Mesothelial cell of epicardium (in vitro differentiated cells): ENCODE results near the gene CCDC171. TPM values are rescaled to one million over a fixed set of nuclear protein-coding genes. Genes with fewer than 3 reads are reported as not detected.

Experiments used
- DNase-seq, 2 experiments: peaks; one replicate each; pipeline ENCODE4 v3.0.0; 2021; ENCODE audit warnings: low spot score in 2 of 2; ENCODE audit not compliant: unreplicated experiment in 2 of 2
- H3K27ac Mint-ChIP-seq: 2 replicates; pipeline ENCODE4 v1.8.0; 2021; ENCODE audit warnings: mixed read lengths
- H3K27me3 Mint-ChIP-seq: 2 replicates; pipeline ENCODE4 v1.8.0; 2021; ENCODE audit warnings: low read depth, mixed read lengths
- H3K36me3 Mint-ChIP-seq: 2 replicates; pipeline ENCODE4 v1.8.0; 2021; ENCODE audit warnings: mixed read lengths
- H3K4me1 Mint-ChIP-seq: 2 replicates; pipeline ENCODE4 v1.8.0; 2021; ENCODE audit warnings: mixed read lengths
- H3K4me3 Mint-ChIP-seq: 2 replicates; pipeline ENCODE4 v1.8.0; 2021; ENCODE audit warnings: mild to moderate bottlenecking, moderate library complexity, mixed read lengths
- H3K9me3 Mint-ChIP-seq: 2 replicates; pipeline ENCODE4 v1.8.0; 2021; ENCODE audit warnings: mixed read lengths
- CTCF ChIP-seq: fragments of 200-600 bp; sonication (generic); IDR thresholded peaks from one replicate; pipeline ENCODE4 v1.5.0; 2021; ENCODE audit warnings: antibody characterized with exemption; ENCODE audit not compliant: unreplicated experiment
- total RNA-seq: library from RNA; stranded (reverse); gene quantifications from 3 replicates; pipeline ENCODE4 v1.2.1, GENCODE V29; 2021

Gene CCDC171
- total RNA-seq, 1 donor from 2014 or later = 9.8 TPM

- H3K36me3 Mint-ChIP-seq = peaks cover 3% of the 10 kb centered on the region
- H3K4me1 Mint-ChIP-seq = no peaks in the 10 kb centered on the region
- no peak for TF ChIP-seq CTCF
Measured at GRCh38 chr9:16003785-16004184, 450.9 kb downstream of the CCDC171 start.

GRCh38 chr9:16004613-16005012, 451.8 kb downstream of the CCDC171 start:
- H3K27ac Mint-ChIP-seq = no peak overlapping the region
- no peak overlapping the region for H3K4me3 Mint-ChIP-seq
- H3K36me3 Mint-ChIP-seq = peaks cover 3% of the 10 kb centered on the region
- H3K9me3 Mint-ChIP-seq = peaks cover 14% of the 10 kb centered on the region
- no peaks in the 10 kb centered on the region for H3K27me3 Mint-ChIP-seq
- no peaks in the 10 kb centered on the region for H3K4me1 Mint-ChIP-seq
- no peak for DNase-seq
- TF ChIP-seq CTCF = no peak

More at GRCh38 chr9:16003785-16004184, 450.9 kb downstream of the CCDC171 start:
- Mint-ChIP-seq H3K4me3 (no peak overlapping the region), H3K9me3 (peaks cover 14% of the 10 kb centered on the region), H3K27me3 (no peaks in the 10 kb centered on the region), H3K27ac (no peak overlapping the region)
- DNase-seq = no peak

- H3K27ac Mint-ChIP-seq = no peak overlapping the region
- no peak overlapping the region for H3K4me3 Mint-ChIP-seq
- H3K36me3 Mint-ChIP-seq = peaks cover 3% of the 10 kb centered on the region
- DNase-seq = no peak
- H3K27me3 Mint-ChIP-seq = no peaks in the 10 kb centered on the region
- H3K4me1 Mint-ChIP-seq = no peaks in the 10 kb centered on the region
- H3K9me3 Mint-ChIP-seq = peaks cover 17% of the 10 kb centered on the region
- TF ChIP-seq CTCF = no peak
Measured at GRCh38 chr9:16010221-16010620, 457.4 kb downstream of the CCDC171 start.

- DNase-seq = no peak
- no peak for TF ChIP-seq CTCF
- H3K4me3 Mint-ChIP-seq = no peak overlapping the region
- H3K9me3 Mint-ChIP-seq = peaks cover 27% of the 10 kb centered on the region
- no peak overlapping the region for H3K27ac Mint-ChIP-seq
- no peaks in the 10 kb centered on the region for H3K4me1 Mint-ChIP-seq
- H3K36me3 Mint-ChIP-seq = peaks cover 1% of the 10 kb centered on the region
- H3K27me3 Mint-ChIP-seq = no peaks in the 10 kb centered on the region
Measured at GRCh38 chr9:16012621-16013020, 459.8 kb downstream of the CCDC171 start.

GRCh38 chr9:16013366-16013765, 460.5 kb downstream of the CCDC171 start:
- Mint-ChIP-seq H3K9me3 (peaks cover 20% of the 10 kb centered on the region), H3K27me3 (no peaks in the 10 kb centered on the region)

More at GRCh38 chr9:16013366-16013765, 460.5 kb downstream of the CCDC171 start:
- no peak for TF ChIP-seq CTCF
- H3K4me1 Mint-ChIP-seq = no peaks in the 10 kb centered on the region
- no peaks in the 10 kb centered on the region for H3K36me3 Mint-ChIP-seq
- no peak overlapping the region for H3K27ac Mint-ChIP-seq
- no peak overlapping the region for H3K4me3 Mint-ChIP-seq
- no peak for DNase-seq
